DMS53 treated with DMSO at 0.1 percent for 48 hours (cell line): ENCODE measurements around the gene LGI4.

Source experiments
- DNase-seq: peaks from one replicate; lab custom pipeline; 2025; ENCODE audit not compliant: unreplicated experiment; lab: John Stamatoyannopoulos, UW

The LGI4 gene

GRCh38 chr19:35124098-35125060 is 10.5 kb downstream of the LGI4 start:
- DNase-seq: peak; percentile 87

GRCh38 chr19:35123573-35123972 is 11.3 kb downstream of the LGI4 start:
- DNase-seq: no peak

- no peak for DNase-seq
Observed at GRCh38 chr19:35122687-35123551, 11.9 kb downstream of the LGI4 start.

- DNase-seq: no peak
Observed at GRCh38 chr19:35120898-35121297, 14.0 kb downstream of the LGI4 start.

GRCh38 chr19:35120492-35120891 is 14.4 kb downstream of the LGI4 start:
- peak; percentile 74 for DNase-seq

GRCh38 chr19:35119578-35120155 is 15.2 kb downstream of the LGI4 start:
- no peak for DNase-seq

- DNase-seq: no peak
Observed at GRCh38 chr19:35119091-35119490, 15.8 kb downstream of the LGI4 start.

GRCh38 chr19:35118268-35119020 is 16.4 kb downstream of the LGI4 start:
- DNase-seq: no peak

- no peak for DNase-seq
Observed at GRCh38 chr19:35117799-35118198, 17.1 kb downstream of the LGI4 start.

GRCh38 chr19:35117116-35117515 is 17.7 kb downstream of the LGI4 start:
- DNase-seq: no peak

GRCh38 chr19:35116072-35116801 is 18.6 kb downstream of the LGI4 start:
- DNase-seq: no peak

GRCh38 chr19:35115177-35115951 is 19.5 kb downstream of the LGI4 start, which contains the start of gene FXYD3:
FXYD3 (plus strand) TSS chr19:35115823; CDS start chr19:35119377, 3,554 bp downstream.
- no peak for DNase-seq

GRCh38 chr19:35114353-35115176 is 20.3 kb downstream of the LGI4 start:
- DNase-seq: peak; percentile 25

- no peak for DNase-seq
Observed at GRCh38 chr19:35112995-35113688, 21.7 kb downstream of the LGI4 start.

- no peak for DNase-seq
Observed at GRCh38 chr19:35110974-35111373, 23.9 kb downstream of the LGI4 start.

- DNase-seq: no peak
Observed at GRCh38 chr19:35109395-35110112, 25.3 kb downstream of the LGI4 start.

GRCh38 chr19:35108730-35109129 is 26.1 kb downstream of the LGI4 start:
- no peak for DNase-seq
